ENCODE data around the gene IGFBPL1. TPM values are rescaled to one million over a fixed set of nuclear protein-coding genes. Genes with fewer than 3 reads are reported as not detected.

IGFBPL1 gene
- total and polyA plus RNA-seq, 8 donors, result 1.2 to 5.9 (median 1.6) TPM

DNA sequence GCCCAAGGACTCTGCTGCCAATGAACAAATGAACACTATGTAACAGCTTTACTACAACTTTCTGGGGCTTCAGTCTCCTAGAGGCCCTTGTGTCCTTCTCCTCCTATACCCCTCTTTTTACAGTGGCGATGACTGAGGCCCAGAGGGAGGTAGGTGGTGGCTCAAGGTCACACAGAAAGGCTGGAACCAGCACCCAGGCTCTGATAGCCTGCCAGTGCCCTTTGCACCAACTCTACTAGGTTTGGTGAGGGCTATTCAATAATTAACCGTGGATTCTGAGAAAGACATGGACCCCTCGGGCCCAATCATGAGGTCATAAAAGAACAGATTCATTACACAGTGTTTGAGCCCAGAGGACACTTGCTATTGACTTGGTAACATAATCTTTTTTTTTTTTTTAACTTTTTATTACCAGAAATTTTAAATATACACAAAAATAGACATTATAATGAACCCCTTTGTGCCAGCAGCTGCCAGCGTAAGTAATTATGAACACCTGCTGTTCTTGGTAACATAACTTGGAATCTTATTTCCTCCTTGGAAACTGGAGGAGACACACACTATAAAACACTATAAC lies 37.8 kb downstream of the IGFBPL1 start:
- intact Hi-C loops (cut with DNase I), result no loop called here
- no peak for DNase-seq
- H3K27me3 ChIP-seq, result no peaks in the 10 kb centered on the region
- no peak overlapping the region for H3K27ac ChIP-seq
- H3K36me3 ChIP-seq, result no peaks in the 10 kb centered on the region
- H3K9me3 ChIP-seq, result no peaks in the 10 kb centered on the region
- no peak overlapping the region for H3K4me3 ChIP-seq
- ATAC-seq, result no peak
- no peaks in the 10 kb centered on the region for H3K4me1 ChIP-seq
- TF ChIP-seq, protein P1, sequence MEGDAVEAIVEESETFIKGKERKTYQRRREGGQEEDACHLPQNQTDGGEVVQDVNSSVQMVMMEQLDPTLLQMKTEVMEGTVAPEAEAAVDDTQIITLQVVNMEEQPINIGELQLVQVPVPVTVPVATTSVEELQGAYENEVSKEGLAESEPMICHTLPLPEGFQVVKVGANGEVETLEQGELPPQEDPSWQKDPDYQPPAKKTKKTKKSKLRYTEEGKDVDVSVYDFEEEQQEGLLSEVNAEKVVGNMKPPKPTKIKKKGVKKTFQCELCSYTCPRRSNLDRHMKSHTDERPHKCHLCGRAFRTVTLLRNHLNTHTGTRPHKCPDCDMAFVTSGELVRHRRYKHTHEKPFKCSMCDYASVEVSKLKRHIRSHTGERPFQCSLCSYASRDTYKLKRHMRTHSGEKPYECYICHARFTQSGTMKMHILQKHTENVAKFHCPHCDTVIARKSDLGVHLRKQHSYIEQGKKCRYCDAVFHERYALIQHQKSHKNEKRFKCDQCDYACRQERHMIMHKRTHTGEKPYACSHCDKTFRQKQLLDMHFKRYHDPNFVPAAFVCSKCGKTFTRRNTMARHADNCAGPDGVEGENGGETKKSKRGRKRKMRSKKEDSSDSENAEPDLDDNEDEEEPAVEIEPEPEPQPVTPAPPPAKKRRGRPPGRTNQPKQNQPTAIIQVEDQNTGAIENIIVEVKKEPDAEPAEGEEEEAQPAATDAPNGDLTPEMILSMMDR (IDR thresholded peaks at IDR 0.05), result no peak

DNA sequence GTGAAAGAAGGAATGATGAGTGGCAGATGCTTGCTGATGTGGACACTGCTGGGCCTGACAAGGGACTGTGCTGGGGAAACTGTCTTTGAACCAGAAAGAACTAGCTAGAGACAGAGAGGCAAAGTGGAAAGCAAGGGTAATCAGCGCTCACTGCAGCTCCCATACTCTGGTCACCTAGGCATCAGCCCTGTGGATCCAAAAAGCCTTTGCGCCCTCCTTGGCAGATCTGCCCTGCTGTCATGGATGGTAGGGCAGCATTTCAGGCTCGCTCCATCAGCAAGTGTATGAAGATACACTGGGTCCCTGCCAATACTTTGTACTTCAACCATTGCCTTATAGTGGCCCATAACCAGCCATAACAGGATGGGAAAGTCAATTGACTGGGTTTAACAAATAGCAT lies 38.4 kb downstream of the IGFBPL1 start:
- ATAC-seq, result no peak
- Histone ChIP-seq H3K9me3 (no peaks in the 10 kb centered on the region), H3K4me1 (no peaks in the 10 kb centered on the region), H3K27ac (no peak overlapping the region), H3K27me3 (no peaks in the 10 kb centered on the region), H3K4me3 (no peak overlapping the region), H3K36me3 (no peaks in the 10 kb centered on the region)
- no peak for DNase-seq
- TF ChIP-seq, protein P1 (IDR thresholded peaks at IDR 0.05), result no peak
- intact Hi-C loops (cut with DNase I), result no loop called here

DNA sequence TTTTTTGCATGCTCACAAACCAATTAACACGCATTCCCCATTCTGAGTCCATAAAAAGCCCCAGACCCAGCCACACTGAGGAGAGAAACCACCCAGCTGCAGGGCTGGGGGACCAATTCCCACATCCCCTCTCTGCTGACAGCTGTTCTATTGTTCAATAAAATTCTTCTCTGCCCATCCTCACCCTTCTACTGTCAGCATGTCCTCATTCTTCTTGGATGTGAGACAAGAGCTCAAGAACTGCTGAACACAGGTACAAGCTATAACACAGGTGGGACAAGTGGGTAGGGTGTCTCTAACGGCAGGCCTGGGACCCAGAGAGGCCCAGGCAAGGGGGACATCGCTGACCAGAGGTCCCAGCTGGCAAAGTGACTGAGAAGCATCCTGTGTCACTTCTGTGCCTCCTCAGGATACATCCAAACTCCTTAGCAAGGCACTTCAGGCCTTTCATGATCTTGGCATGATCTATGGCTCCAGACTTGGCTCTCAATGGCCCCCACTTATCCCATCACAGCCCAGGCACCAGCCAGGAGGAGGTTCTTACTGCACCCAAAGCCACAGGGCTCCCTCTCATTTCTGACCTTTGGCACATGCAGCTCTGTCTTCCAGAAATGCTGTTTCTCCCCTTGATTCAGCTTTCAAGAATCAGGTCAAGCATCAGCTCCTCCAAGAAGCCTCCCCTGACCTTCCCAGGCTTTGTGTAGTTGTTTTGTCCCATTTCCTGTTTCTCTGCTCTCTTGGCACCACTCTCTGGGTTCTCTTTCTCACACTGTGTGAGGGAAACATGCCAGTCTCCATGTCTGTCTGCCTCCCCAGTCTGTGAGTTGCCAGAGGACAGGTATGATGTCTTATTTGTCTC lies 39.0 kb downstream of the IGFBPL1 start:
- H3K27ac ChIP-seq, result no peak overlapping the region
- H3K4me1 ChIP-seq, result no peaks in the 10 kb centered on the region
- ATAC-seq, result no peak
- TF ChIP-seq, protein P1 (IDR thresholded peaks at IDR 0.05), result no peak
- H3K27me3 ChIP-seq, result no peaks in the 10 kb centered on the region
- no peak overlapping the region for H3K4me3 ChIP-seq
- intact Hi-C loops (cut with DNase I), result no loop called here
- DNase-seq, result no peak
- H3K9me3 ChIP-seq, result no peaks in the 10 kb centered on the region
- no peaks in the 10 kb centered on the region for H3K36me3 ChIP-seq

DNA sequence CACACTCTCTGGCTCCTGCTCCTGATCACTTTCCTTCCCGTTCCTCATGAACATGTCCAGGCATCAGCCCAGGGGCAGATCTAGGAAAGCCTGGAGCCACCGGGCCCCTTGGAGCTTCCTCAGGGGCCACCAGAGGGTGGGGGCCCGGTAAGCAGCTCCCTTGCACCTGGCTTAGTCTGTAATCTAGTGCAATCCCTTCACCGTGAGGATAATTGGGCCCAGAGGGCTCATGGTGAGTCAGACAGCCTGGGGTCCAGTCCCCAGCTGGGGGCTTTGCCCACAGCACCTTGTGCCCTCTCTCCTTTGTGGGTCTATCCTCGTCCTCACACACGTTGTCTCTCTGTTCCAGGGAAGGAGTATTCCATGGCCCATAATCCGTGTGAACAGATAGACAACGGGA lies 42.1 kb downstream of the IGFBPL1 start:
- no peak for ATAC-seq

More for the DNA sequence above, 42.1 kb downstream of the IGFBPL1 start:
- H3K27me3 ChIP-seq, result no peaks in the 10 kb centered on the region
- no peaks in the 10 kb centered on the region for H3K4me1 ChIP-seq
- no peak overlapping the region for H3K4me3 ChIP-seq
- H3K27ac ChIP-seq, result no peak overlapping the region
- DNase-seq, result no peak
- TF ChIP-seq, protein P1 (IDR thresholded peaks at IDR 0.05), result no peak
- intact Hi-C loops (cut with DNase I), result no loop called here
- H3K9me3 ChIP-seq, result no peaks in the 10 kb centered on the region
- no peaks in the 10 kb centered on the region for H3K36me3 ChIP-seq
